ENCODE results near the gene LDHAL6B.

The LDHAL6B gene

GRCh38 chr15:59243622-59244021 is 37.0 kb downstream of the LDHAL6B start:
- Mint-ChIP-seq H3K9me3 (no peaks in the 10 kb centered on the region), H3K27ac (peak overlapping the region in 1 of 3 experiments; percentile 91), H3K27me3 (ENCODE audit: low read depth) (no peaks in the 10 kb centered on the region), H3K4me1 (peaks cover 15% of the 10 kb centered on the region), H3K36me3 (ENCODE audit: low read depth) (peaks cover 3% of the 10 kb centered on the region), H3K4me3 (no peak overlapping the region)
- TF ChIP-seq CTCF (IDR thresholded peaks at IDR 0.05; ENCODE audit: unreplicated experiment in 3 of 3): no peak

- Mint-ChIP-seq H3K36me3 (ENCODE audit: low read depth) (peaks cover 3% of the 10 kb centered on the region), H3K4me3 (no peak overlapping the region), H3K4me1 (peaks cover 15% of the 10 kb centered on the region), H3K27ac (peak overlapping the region in 2 of 3 experiments; percentile 17 to 91), H3K27me3 (ENCODE audit: low read depth) (no peaks in the 10 kb centered on the region), H3K9me3 (no peaks in the 10 kb centered on the region)
- no peak for TF ChIP-seq CTCF (IDR thresholded peaks at IDR 0.05; ENCODE audit: unreplicated experiment in 3 of 3)
Observed at GRCh38 chr15:59244337-59244736, 37.7 kb downstream of the LDHAL6B start.

GRCh38 chr15:59245559-59245958 is 38.9 kb downstream of the LDHAL6B start:
- no peak for TF ChIP-seq CTCF (IDR thresholded peaks at IDR 0.05; ENCODE audit: unreplicated experiment in 3 of 3)
- H3K4me1 Mint-ChIP-seq: peaks cover 3% of the 10 kb centered on the region
- H3K36me3 Mint-ChIP-seq (ENCODE audit: low read depth): peaks cover 3% of the 10 kb centered on the region
- no peak overlapping the region for H3K4me3 Mint-ChIP-seq
- no peaks in the 10 kb centered on the region for H3K27me3 Mint-ChIP-seq (ENCODE audit: low read depth)
- no peak overlapping the region for H3K27ac Mint-ChIP-seq
- no peaks in the 10 kb centered on the region for H3K9me3 Mint-ChIP-seq

- TF ChIP-seq CTCF (IDR thresholded peaks at IDR 0.05; ENCODE audit: unreplicated experiment in 3 of 3): peak; percentile 33 to 61 (median 56)
- peaks cover 3% of the 10 kb centered on the region for H3K36me3 Mint-ChIP-seq (ENCODE audit: low read depth)
- H3K27me3 Mint-ChIP-seq (ENCODE audit: low read depth): no peaks in the 10 kb centered on the region
- H3K4me1 Mint-ChIP-seq: no peaks in the 10 kb centered on the region
- H3K27ac Mint-ChIP-seq: no peak overlapping the region
- H3K9me3 Mint-ChIP-seq: no peaks in the 10 kb centered on the region
- H3K4me3 Mint-ChIP-seq: no peak overlapping the region
Observed at GRCh38 chr15:59247364-59247763, 40.7 kb downstream of the LDHAL6B start.

GRCh38 chr15:59249816-59250215 is 43.2 kb downstream of the LDHAL6B start:
- Mint-ChIP-seq H3K27ac (no peak overlapping the region), H3K27me3 (ENCODE audit: low read depth) (no peaks in the 10 kb centered on the region), H3K4me1 (no peaks in the 10 kb centered on the region), H3K36me3 (ENCODE audit: low read depth) (peaks cover 4% of the 10 kb centered on the region), H3K4me3 (no peak overlapping the region), H3K9me3 (no peaks in the 10 kb centered on the region)
- TF ChIP-seq CTCF (IDR thresholded peaks at IDR 0.05; ENCODE audit: unreplicated experiment in 3 of 3): no peak

GRCh38 chr15:59250249-59250648 is 43.6 kb downstream of the LDHAL6B start:
- H3K36me3 Mint-ChIP-seq (ENCODE audit: low read depth): peaks cover 4% of the 10 kb centered on the region
- no peak overlapping the region for H3K4me3 Mint-ChIP-seq
- H3K27me3 Mint-ChIP-seq (ENCODE audit: low read depth): no peaks in the 10 kb centered on the region
- no peaks in the 10 kb centered on the region for H3K9me3 Mint-ChIP-seq
- H3K27ac Mint-ChIP-seq: no peak overlapping the region
- no peaks in the 10 kb centered on the region for H3K4me1 Mint-ChIP-seq
- no peak for TF ChIP-seq CTCF (IDR thresholded peaks at IDR 0.05; ENCODE audit: unreplicated experiment in 3 of 3)
